DOHH2 (cell line): ENCODE measurements around the gene MAP4K3.

Experiments used
- H3F3A ChIP-seq: fragments of 200-600 bp; sonication (generic), shearing (Covaris generic); 2 replicates; pipeline ENCODE4 v1.6.0; 2016; ENCODE audit warnings: antibody characterized with exemption, mild to moderate bottlenecking; ENCODE audit not compliant: control insufficient read depth, insufficient read depth
- H3K27ac ChIP-seq: fragments of 200-600 bp; sonication (generic); 2 replicates; pipeline ENCODE4 v1.5.1; 2014; ENCODE audit warnings: low read depth, mild to moderate bottlenecking, low read length, moderate library complexity
- H3K27me3 ChIP-seq: fragments of 200-600 bp; sonication (generic); 2 replicates; pipeline ENCODE4 v1.6.1; 2014; ENCODE audit warnings: mild to moderate bottlenecking, low read length, mixed read lengths; ENCODE audit not compliant: control insufficient read depth
- H3K36me3 ChIP-seq: fragments of 200-600 bp; sonication (generic); 2 replicates; pipeline ENCODE4 v1.6.1; 2014; ENCODE audit warnings: mild to moderate bottlenecking, low read length, moderate library complexity, mixed read lengths; ENCODE audit not compliant: control insufficient read depth
- H3K4me1 ChIP-seq: fragments of 200-600 bp; sonication (generic); 2 replicates; pipeline ENCODE4 v1.6.1; 2014; ENCODE audit warnings: mild to moderate bottlenecking, low read length, mixed read lengths; ENCODE audit not compliant: control insufficient read depth
- H3K4me2 ChIP-seq: fragments of 200-600 bp; sonication (generic); 2 replicates; pipeline ENCODE4 v1.6.0; 2014; ENCODE audit warnings: mild to moderate bottlenecking, low read length, moderate library complexity
- H3K4me3 ChIP-seq: fragments of 200-600 bp; sonication (generic); 2 replicates; pipeline ENCODE4 v1.5.1; 2014; ENCODE audit warnings: mild to moderate bottlenecking, low read length, mixed read lengths
- H3K79me2 ChIP-seq: fragments of 200-600 bp; sonication (generic); 2 replicates; pipeline ENCODE4 v1.6.1; 2014; ENCODE audit warnings: mild to moderate bottlenecking, low read length, mixed read lengths; ENCODE audit not compliant: control insufficient read depth
- H3K9me2 ChIP-seq: fragments of 200-600 bp; sonication (generic); replicated peaks from 2 replicates; pipeline ENCODE4 v1.6.1; 2014; ENCODE audit warnings: mild to moderate bottlenecking, low read length, mixed read lengths; ENCODE audit not compliant: control insufficient read depth
- H3K9me3 ChIP-seq: fragments of 200-600 bp; sonication (generic); 2 replicates; pipeline ENCODE4 v1.6.1; 2014; ENCODE audit warnings: antibody characterized with exemption, low read length, mixed read lengths; ENCODE audit not compliant: control insufficient read depth, insufficient read depth
- H4K20me1 ChIP-seq: fragments of 200-600 bp; sonication (generic); 2 replicates; pipeline ENCODE4 v1.6.0; 2014; ENCODE audit warnings: low read depth, mild to moderate bottlenecking, antibody characterized with exemption, low read length, moderate library complexity; ENCODE audit not compliant: control insufficient read depth, insufficient read depth
- EZH2phosphoT487 ChIP-seq: fragments of 200-600 bp; sonication (generic); IDR thresholded peaks from 2 replicates; pipeline ENCODE4 v1.6.1; 2017; ENCODE audit warnings: borderline replicate concordance, mild to moderate bottlenecking, antibody characterized with exemption, low read length, moderate library complexity, mixed read lengths
- TF ChIP-seq, protein P1 (sequence below): fragments of 200-600 bp; sonication (generic); IDR thresholded peaks from one replicate; pipeline ENCODE4 v1.5.1; 2014; ENCODE audit warnings: antibody characterized with exemption, mild to moderate bottlenecking, low read depth, low read length; ENCODE audit not compliant: poor library complexity, severe bottlenecking

Gene MAP4K3

DNA sequence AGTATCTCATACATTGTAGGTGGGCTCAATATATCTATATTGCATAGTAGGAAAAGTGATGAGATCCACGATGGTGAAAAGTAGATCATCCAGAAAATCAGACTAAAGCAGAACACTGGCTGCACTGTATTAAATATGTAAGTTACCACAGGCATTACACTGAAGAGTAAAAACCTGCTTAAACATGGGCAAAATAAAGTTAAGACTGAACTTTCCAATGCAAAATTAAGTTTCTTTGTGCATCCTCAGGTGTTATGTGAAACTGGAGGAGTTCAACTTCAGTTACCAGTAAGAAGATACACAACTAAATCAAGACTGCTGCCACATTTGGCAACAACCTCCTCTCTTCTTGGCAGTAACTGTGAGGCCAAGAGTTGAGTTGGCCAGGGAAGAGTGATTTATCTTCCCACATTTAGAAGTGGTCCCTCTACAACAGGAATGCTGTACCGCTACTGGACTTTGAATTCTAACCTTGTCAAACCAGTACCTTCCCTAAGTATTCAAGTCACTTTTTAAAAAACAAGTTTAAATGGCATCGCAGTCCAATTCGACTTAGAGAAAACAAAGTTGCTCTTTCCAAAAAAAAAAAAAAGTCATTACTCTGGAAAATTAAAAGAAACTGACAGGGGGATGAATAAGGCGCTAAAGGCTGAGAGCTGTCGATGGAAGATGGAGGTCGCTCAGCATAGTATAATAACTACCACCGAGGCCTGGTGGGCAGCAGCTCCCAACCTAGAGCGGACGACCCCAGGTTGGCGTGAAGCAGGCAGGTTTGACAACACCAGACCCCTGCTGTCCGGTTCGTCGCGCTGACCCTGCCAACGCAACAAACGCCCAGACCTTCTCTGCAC lies 1.1 kb downstream of the MAP4K3 start:
- peaks cover 3% of the 10 kb centered on the region; the same call in 1 of the 2 replicates for H3K36me3 ChIP-seq
- H3K9me3 ChIP-seq, result no peaks in the 10 kb centered on the region
- TF ChIP-seq, protein P1, sequence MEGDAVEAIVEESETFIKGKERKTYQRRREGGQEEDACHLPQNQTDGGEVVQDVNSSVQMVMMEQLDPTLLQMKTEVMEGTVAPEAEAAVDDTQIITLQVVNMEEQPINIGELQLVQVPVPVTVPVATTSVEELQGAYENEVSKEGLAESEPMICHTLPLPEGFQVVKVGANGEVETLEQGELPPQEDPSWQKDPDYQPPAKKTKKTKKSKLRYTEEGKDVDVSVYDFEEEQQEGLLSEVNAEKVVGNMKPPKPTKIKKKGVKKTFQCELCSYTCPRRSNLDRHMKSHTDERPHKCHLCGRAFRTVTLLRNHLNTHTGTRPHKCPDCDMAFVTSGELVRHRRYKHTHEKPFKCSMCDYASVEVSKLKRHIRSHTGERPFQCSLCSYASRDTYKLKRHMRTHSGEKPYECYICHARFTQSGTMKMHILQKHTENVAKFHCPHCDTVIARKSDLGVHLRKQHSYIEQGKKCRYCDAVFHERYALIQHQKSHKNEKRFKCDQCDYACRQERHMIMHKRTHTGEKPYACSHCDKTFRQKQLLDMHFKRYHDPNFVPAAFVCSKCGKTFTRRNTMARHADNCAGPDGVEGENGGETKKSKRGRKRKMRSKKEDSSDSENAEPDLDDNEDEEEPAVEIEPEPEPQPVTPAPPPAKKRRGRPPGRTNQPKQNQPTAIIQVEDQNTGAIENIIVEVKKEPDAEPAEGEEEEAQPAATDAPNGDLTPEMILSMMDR, result no peak
- no peak for TF ChIP-seq EZH2phosphoT487
- no peaks in the 10 kb centered on the region for H3K9me2 ChIP-seq
- peaks cover 17% of the 10 kb centered on the region for H3F3A ChIP-seq
- peaks cover 4% of the 10 kb centered on the region; the same call in 1 of the 2 replicates for H4K20me1 ChIP-seq
- peaks cover 35% of the 10 kb centered on the region for H3K4me1 ChIP-seq
- peak overlapping the region; percentile 83 for H3K4me2 ChIP-seq
- peak overlapping the region; percentile 88 for H3K4me3 ChIP-seq
- H3K79me2 ChIP-seq, result peaks cover 57% of the 10 kb centered on the region
- H3K27me3 ChIP-seq, result peaks cover 8% of the 10 kb centered on the region
- H3K27ac ChIP-seq, result no peak overlapping the region

DNA sequence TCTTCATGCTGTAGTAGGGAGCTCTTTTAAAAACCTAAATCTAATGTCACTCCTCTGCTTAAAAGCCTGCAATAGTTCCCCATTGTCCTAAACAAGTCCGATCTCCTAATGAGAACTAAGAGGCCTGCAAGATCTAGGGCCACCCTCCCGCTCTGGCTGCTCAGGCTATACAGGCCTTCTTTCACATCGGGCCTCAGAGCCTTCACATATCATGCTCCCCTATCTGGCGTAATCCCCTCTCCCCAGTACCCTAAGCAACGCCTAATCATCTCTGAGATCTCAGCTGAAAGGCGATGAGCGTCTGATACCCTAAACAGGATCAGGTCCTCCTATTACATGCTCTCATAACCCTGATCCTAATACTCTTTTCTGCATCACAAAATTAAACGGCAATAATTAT lies 1.9 kb downstream of the MAP4K3 start:
- Histone ChIP-seq H3K4me3 (peak overlapping the region; percentile 88), H3K79me2 (peaks cover 62% of the 10 kb centered on the region), H3K27me3 (peaks cover 8% of the 10 kb centered on the region), H4K20me1 (peaks cover 4% of the 10 kb centered on the region; the same call in 1 of the 2 replicates), H3F3A (peaks cover 17% of the 10 kb centered on the region), H3K27ac (no peak overlapping the region), H3K9me3 (no peaks in the 10 kb centered on the region), H3K9me2 (no peaks in the 10 kb centered on the region), H3K4me1 (peaks cover 35% of the 10 kb centered on the region), H3K4me2 (peak overlapping the region; percentile 83), H3K36me3 (peaks cover 3% of the 10 kb centered on the region; the same call in 1 of the 2 replicates)
- no peak for TF ChIP-seq EZH2phosphoT487

DNA sequence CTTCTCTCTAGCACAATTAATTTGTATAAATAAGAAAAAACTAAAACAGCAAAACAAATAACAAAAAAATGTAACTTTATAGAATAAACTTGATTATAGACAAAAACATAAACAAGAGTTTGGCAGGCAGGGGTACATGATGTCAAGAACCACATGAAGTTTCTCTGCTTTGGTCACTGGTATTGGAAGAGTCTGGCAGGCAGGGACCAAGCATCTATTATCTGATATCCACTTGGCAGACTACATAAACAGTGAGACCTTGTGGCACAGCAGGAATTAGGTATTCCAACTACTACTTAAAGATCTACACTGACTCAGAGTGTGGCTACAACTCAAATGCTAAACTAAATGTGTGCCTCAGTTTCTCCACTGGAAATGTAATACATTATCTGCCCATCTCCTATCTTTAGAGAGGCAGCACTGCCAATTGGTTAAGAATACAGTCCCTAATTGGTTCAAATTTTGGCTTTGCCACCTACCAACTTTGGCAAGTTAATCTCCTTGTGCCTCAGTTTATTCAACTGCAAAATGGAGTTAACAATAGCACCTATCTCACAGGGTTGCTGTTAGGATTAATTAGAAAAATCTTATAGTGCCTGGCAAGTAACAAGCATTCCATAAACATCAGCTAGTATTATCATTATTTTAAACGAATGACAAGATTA lies 2.7 kb downstream of the MAP4K3 start:
- Histone ChIP-seq H3K4me3 (0 out of 2 replicates have a peak overlapping the region, but pooled peaks have one; percentile 88), H3K4me1 (peaks cover 35% of the 10 kb centered on the region), H3F3A (peaks cover 13% of the 10 kb centered on the region), H4K20me1 (peaks cover 4% of the 10 kb centered on the region; the same call in 1 of the 2 replicates), H3K4me2 (peak overlapping the region; percentile 83), H3K36me3 (peaks cover 3% of the 10 kb centered on the region; the same call in 1 of the 2 replicates), H3K27ac (no peak overlapping the region), H3K27me3 (peaks cover 8% of the 10 kb centered on the region), H3K9me3 (no peaks in the 10 kb centered on the region), H3K9me2 (no peaks in the 10 kb centered on the region), H3K79me2 (peaks cover 69% of the 10 kb centered on the region)
- TF ChIP-seq, protein P1, result no peak
- TF ChIP-seq EZH2phosphoT487, result no peak
